AML-193 (cell line): Measurements from ENCODE around the gene WDFY4.

ENCODE experiments used
- DNase-seq, 2 experiments: peaks; one replicate each; lab custom pipeline; 2025; lab: John Stamatoyannopoulos, UW

WDFY4 gene

DNA sequence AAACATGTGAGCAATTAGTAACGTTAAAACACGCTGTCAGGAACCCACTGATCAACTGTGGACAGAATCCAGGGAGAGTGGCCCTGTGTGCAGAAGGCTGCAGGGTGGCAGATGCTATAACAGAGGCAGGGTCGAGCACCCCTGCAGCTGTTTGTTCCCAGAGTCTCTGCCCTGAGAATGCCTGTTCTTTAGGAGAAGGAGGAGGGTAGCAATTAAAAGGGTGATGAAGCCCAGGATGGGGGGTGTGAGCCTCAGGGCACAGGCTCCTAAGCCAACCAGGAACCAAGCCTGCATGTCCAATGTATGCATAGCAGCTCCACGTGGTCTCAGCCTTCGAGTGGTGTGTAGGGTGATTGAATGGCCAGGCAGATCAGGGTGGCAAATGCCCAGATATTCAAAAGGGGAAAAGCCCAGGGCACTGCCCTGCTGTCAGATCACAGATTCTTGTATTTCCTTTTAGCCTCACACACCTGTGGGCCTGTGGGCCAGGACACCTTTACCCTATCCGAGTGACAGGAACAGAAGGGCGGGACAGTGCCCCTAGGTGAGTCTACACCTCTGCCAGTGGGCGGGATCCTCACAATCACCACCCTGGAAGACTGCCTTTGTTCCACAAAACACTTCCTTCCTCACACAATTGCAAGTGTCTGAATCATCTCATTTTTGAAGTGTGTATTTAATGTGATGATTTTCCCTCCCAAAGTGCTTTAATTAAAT is 7.3 kb downstream of the WDFY4 start:
- no peak for DNase-seq

DNA sequence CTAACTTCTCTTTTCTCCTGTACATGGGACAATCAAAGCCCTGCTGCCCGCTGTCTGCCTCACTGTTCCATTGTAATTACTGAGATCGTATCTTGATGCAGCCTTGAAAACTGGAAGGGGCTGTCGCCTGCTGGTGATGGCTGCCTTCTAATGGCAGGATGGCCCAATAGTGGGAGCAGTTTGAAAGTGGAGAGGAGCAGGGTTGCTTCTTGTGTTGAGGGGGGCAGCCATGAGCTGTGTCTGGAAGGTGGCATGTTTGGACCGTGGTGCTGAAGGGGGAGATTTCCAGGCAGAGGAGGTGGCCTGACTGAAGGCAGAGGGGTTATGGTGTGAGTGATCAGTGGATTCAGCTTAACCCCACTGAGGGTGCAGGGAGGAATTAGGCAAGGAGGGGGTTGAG is 8.1 kb downstream of the WDFY4 start:
- DNase-seq = no peak

DNA sequence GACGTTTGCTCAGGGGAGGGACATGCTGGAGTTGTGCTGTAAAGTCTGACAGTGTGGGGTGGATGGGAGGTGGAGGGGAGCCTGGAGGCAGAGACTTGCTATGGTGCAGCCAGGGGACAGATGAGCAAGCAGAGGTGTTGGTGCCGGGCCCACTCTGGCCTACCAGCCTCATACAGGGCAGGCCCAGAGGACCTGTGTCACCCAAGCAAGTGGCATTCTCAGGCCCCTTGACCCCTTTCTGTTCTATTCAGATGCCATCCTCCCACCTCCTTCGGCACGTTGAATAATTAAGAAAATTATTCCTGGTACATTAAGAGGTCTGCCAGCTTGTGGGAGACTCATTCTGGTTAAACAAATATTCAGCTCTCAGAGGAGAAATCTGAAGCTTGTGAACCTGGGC is 8.5 kb downstream of the WDFY4 start:
- DNase-seq = no peak

DNA sequence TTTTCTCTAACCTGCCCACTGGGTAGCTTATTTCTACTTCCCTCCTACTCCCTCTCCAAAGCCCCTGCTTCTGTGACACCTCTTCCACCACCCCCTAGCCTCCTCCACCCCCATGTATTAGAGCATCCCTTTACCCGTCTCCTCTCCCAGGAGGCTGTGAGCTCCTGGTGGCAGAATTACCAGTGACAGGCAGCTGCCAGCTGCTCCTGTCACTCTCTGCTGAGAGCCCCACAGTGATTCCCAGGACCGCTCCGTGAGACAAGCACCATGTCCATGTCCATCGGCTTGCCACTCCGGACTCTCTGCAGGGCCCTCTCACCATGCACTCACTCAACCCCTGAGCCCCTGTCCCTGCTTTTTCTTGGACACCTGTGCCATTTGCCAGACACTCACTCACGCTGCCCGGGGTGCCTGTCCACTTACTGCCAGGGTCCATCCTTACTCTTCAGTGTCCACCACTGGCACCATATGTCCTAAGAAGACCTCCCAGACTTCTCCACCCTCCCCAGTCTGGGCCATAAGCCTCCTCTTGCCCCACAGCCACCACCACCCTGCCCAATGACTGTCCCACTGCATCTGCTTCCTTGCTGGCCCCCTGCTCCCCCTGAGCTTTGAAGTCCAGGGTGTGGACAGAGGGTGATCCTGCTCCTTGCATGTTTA is 9.8 kb downstream of the WDFY4 start:
- DNase-seq = no peak

DNA sequence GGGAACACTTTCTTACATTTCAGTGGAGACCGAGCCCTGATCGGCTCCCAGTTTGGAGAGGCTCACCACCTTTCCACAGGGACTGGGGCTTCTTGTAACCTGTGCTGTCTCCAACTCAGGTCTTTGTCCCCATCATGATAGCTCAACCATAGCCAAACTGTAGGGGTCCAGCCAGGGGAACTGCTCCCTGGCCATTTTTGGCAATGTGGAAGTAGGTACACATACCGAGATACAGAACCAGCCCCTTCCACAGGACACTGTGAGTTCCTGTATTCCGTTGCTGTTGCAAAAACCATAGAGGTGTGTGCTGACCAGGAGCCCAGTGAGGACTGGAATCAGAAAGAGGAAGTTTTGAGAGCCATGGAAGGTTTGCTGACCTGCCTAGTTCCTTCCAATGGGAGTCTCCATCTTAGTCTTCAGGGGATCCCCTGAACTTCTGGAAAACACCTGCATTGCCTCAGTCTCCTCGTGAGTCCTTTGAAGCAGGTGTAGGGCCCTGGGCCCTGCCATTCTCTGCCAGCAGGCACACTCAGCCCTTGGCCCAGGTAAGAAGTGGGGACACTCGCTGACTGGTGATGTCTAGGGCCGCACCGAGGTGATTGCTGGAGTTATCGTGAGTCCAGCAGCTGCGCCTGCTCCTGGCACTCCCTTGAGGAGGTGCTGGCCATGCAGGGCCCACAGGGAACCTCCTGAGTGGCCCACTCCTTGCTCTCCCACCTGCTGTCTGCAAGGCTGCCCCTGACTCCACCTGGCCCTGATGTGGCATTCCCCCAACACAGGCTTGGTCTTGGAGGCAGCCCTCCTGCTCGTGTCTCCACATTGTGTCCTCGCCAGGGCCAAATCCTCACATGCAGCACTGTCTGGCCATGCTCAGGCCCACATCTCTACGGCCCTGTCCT is 11.2 kb downstream of the WDFY4 start:
- no peak for DNase-seq

DNA sequence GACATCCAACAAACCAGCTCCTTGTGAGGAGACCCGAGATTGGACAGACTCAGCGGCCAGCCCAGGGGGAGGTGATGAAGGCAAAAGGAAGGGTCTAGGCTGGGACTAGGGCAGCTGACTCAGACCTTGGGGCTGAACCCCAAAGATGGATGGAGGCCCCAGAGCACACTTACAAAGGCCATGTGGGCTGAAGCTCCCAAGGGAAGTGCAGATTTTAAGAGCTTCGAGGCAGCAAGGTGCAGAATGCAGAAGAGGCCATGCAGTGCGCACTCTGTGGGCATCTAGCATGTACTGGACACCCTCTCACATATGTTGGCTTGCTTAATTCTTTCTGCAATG is 11.8 kb downstream of the WDFY4 start:
- DNase-seq = no peak

DNA sequence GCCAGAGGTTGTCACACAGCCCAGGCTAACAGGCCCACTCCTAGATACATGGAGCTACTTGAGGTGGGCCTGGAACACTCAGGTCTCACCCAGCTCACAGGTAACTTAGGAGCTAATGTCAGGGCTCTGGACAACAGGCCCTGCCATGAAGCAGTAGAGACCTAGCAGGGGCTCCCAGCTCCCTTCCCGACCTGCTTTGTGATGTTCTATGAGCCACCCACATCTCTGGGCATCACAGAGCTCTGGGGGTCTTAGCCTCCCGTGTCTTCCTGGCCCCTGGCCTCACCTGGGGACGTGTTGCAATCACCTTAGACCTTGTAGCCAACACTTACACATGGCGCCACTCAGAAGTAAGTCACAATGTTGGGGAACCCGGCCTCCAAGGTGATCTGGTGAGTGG is 12.4 kb downstream of the WDFY4 start:
- no peak for DNase-seq

DNA sequence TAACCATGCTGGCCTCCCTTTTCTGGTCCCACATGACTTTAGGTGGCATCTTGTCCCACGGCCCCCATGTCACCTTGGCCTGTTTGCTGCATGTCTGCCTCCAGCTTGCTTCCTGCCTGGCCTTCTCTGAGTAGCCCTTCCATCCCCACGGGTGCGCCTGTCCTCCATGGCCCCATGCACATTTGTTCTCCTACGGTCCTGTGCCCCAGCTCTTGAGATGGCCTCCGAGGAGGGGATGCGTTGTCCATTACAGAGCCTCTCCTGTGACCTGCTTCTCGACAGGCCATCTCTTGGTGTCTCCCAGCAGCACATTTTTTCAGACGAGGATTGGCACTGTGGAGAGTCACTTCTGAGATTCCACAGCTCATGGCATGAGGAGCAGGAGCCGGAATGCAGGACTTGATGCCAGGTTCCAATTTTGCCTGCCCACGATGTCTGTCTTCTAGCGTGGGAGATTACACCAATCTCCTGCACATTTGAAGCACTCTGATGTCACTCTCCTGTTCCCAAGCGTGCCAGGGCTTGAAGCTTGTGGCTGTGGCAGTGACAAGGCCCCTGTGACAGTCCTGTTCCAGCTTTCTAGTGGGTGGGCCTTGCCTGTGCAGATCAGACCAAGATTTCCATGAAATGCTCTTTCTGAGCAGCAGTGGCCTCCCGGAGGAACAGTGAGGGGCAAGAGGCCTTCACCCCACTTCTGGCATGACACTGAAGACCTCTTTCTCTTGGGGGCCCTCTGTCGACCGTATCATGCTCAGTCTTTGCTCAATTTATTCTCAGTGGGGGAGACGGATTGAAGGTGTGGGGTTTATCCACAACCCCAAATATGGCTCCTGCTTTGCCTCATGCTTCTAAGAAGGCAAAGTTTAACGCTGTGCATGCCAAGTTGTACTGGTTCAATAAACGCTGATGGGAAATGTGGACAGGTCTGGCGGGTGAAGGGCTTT is 13.4 kb downstream of the WDFY4 start:
- no peak for DNase-seq

DNA sequence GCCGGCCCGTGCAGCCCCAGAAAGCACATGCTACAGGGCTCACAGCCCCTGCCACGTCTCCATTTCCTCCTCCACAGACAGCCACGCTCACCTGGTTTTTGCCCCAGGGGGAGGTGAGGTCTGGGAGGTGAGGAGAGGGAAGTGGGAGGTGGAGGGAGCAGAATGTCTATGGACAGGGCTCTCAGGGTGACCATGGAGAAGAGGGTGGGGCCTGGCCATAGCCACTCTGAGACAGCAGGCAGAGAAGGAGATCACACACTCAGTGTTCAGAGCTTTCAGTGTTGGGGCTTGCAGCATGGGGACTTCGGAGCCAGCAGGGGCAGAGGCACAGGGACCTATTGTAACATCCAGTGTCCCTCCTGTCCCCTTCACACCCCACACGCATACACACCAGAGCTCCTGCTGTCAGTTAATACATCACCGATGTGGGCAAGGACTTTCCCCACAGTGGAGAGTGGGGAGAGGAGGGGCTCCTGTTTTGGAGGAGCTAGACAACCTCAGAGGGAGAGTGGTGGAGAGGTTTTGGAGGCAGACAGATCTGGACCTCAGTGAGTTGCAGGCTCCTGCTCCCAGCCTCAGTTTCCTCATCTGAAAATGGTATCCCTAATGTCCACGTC is 14.4 kb downstream of the WDFY4 start:
- DNase-seq = no peak

DNA sequence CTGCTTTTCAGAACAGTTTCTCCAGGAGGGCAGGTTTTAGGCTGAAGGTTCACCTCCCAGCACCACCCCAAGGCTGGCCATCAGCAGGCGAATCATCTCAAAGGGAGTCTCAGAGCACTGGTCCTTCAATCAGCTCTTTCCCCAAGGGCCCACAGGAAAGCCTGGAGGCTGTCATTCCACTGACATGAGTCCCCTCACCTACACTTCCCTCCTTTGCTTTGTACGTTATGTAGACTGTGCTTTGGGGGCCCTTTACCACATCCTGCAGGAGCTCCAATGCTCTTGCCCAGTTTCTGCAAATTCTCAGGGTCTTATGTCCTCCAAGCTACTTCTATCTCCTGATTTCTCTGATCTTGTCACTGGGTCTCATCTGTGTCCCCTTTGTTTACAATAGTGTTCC is 15.4 kb downstream of the WDFY4 start:
- no peak for DNase-seq

DNA sequence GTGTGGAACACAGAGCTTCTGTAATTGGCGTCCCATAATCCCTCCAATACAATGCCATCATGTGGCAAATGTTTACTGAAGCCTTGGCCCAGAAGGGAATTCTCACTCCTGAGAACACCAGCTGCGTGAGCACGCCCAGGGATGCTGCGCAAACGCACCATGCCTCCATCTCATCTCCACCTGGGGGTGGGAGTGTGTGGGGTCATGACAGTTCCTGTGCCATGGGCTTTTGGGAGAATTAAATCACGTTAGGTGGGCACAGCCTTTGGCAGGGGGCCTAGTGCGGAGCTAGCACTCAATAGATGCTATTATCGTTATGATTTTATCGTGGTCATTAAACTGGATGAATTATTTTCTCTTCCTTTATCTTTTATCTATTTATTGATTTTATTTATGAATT is 15.8 kb downstream of the WDFY4 start:
- DNase-seq = no peak

DNA sequence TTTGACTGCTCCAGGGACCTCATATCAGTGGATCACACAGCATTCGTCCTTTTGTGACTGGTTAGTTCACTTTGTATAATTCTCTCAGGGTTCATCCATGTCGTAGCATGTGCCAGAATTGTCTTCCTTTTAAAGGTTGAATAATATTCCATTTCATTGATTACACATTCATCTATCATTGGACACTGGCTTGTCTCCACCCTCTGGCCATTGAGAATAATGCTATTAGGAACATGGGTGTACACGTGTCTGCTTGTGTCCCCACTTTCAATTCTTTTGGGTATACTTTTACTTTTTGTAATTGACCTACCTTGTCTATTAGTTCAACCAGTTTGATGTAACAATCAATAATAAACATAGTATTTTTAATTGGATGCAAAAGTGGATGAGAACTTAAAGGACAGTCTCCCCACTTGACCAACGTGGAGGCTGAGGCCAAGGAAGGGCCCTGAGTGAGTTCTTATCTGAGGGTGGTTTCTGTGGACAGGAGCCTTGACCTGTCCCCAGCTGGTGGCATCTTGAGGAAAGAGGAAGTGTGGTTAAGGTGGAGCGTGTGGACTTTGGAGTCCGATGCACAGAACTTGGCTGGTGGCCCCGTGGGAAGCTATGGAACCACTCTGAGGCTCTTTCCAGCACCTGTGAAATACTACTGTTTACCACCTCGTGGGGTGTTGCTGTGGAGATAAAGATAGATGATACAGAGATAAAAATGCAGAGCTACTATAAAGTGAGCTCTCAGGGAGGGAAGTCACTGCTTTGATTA is 16.6 kb downstream of the WDFY4 start:
- no peak for DNase-seq

DNA sequence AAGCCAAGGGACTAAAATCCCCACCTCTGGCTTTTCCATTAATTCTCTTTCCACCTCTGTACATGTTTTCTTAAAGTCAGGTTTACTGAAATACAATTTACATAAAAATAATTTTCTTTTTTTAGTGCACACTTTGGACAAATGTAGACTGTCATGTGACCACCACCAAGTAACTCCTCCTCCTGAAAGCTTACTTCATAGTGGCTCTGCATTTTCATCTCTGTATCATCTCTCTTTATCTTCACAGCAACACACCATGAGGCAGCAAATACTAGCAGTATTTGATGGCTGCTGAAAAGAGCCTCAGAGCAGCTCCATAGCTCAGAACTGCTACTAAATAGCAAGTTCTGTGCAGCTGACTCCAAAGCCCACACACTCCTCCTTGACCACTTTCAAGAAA is 17.3 kb downstream of the WDFY4 start:
- no peak for DNase-seq

DNA sequence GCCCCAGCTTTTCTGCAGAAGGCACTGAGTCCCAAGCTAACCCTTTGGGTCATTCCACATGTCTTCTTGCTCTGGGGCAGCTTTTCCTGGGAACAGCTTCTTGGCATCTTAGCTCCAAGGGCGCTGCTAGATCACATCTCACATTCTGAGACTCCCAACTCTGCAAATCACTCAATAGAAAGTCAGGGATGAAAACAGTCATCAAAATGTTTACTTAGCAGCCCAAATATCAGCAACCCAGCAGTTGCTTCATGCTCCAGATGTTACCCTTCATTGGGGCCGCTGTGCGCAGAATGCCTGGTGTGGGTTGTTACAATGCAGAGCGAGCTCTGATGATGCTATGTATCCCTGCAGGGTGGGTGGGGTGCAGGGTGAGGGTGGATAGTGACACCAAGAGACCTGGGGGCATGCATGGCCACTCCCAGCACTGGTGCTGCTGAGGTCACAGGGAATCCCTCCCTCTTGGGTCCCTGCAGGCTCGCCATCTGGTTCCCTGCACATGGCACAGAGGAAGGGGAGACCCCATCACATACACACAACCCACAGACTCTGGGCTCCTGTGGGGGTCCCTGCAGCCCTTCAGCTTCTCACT is 19.0 kb downstream of the WDFY4 start:
- DNase-seq = no peak

DNA sequence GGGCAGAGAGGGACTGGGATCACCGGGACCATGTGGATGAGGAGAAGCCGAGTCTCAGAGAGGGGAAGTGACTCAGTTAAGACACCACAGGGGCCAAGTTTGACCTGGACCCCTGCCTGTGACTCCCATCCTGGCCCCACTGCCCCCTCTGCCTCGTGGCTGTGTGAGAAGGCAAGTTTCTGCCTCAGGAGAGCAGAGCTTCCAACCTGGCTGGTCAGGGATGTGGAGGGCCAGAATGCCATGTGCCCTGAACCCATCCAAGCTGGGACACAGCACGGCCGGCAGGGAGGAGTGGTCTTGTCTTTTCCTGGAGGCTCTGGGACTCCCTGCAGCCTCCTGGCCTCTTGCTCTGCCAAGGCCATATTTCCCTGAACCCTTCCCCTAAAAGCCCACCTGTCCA is 19.5 kb downstream of the WDFY4 start:
- no peak for DNase-seq

DNA sequence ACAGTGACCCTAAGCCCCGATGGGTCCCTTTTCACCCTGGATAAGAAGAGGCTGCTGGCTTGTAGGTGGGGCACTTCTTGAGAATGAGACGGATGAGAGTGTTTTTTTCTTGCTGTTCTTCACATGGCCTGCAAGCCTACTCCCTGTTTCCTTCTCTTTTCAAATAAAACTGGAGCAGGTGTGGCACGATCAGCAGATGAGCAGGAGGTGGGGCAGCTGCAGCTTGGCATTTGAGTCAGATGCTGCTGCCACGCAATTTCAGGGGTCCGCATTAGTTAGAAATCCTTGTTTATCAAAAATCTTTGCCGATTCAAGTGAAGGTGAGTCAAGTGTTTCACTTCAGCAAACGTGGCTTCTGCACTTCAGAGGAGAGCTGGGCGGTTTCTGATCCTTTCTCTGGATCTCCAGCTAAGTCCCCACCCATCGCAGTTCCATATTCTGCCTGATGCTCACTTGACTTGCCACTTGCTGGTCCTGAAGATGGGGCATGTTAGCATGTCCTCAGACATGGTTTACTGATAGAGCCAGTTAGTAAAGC is 20.8 kb downstream of the WDFY4 start:
- no peak for DNase-seq

DNA sequence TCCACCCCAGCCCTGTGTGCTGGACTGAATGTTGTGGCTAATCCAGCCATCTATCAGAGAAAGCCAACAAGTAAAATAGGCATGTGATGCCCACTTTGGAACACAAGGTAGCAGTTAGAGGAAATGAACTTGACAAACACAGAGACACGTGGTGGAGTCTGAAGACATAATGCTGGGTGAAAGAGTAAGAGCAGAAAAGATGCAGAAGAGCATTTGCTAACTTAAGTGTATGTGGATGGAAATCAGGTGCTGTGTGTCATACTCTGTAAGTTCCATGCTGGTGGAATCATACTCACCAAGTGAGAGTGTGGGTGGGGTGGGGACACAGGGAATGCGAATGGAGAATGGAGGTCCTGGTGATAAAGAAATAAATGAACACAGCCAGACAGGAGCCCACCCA is 22.8 kb downstream of the WDFY4 start:
- no peak for DNase-seq

DNA sequence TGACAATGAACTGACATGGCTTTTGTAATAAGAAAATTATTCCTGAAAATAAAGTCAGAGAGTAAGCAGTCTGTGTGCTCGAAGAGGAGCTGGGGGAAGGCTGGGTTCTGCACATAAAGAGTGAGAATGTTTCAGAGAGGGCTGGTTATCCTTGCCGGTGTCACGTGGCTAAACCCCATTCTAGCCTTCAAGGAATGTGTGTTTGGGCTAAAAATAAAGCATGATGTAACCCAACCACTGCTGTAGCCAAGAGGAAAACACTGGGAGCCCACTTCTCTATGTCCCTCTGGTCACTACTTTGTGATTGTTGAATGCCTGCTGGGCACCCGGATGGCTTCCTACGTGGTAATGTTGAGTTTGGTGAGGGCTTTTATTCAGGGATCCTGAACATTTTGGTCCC is 23.5 kb downstream of the WDFY4 start:
- DNase-seq = no peak

DNA sequence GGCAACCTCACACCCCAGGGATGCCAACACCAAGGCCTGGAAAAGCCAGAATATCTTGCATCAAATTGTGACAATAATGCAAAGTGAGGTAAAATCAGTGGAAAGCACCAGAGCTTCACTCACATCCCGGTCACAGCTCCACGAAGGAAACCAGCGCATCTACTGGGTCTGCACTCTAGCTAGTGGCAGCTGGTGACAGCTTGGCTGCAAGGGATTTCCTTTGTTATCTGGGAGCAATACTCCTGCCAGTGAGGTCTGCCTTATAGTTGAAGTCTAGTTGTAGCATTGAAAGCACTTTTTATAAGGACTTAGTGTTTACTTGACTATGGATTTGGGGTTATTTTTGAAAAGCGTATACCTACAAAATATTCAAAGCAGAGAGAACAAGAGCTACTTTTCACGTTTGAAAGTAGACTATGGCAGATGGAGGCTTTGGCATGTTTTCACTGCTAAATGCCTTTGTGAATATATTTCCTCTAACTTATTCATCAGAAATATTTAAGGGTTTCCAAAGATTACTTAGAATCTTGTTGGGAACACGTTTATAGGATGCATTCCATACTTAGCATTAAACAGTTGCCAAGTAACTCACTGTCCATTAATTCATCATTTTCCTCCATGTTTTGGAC is 26.1 kb downstream of the WDFY4 start:
- DNase-seq = no peak

DNA sequence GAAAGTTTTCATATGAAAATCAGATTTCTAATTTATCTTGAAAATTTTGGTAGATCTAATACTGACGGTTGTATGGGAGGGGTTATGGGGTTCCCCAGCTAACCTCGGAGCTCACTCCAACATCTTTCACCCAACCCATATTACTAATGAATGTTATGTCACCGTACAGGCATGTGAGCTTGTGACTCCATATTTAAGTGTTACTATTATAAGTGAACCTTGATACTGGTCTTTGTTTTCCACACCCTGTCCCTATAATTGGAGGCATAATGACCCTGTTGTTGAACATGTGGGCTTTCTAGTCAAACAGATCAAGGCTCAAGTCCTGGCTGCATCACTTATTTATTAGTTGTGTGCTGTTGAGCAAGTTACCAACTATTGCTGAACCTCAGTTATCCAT is 27.2 kb downstream of the WDFY4 start:
- DNase-seq = no peak
